ENCODE results near the gene LIMS2. TPM values are rescaled to one million over a fixed set of nuclear protein-coding genes. Genes with fewer than 3 reads are reported as not detected.

LIMS2 gene
- total and polyA plus RNA-seq, 2 of the 8 experiments (the other 6 are each of a cell fraction or from before 2014, with no cell fraction given): 3.3 to 4.8 TPM

- no peaks in the 10 kb centered on the region for H3K79me2 ChIP-seq (ENCODE audit: control insufficient read depth in 1 of 2, insufficient read depth in 2 of 2, low read length in 2 of 2)
- no peaks in the 10 kb centered on the region for H4K20me1 ChIP-seq (replicated peaks in 1 of 2; ENCODE audit: control insufficient read depth in 1 of 2, insufficient read depth in 2 of 2, low read length in 2 of 2)
- H4K8ac ChIP-seq (ENCODE audit: extremely low read depth, insufficient read depth, low read length): no peak overlapping the region
- H3K27ac ChIP-seq (ENCODE audit: low read depth, low read length): no peak overlapping the region
- H3K23me2 ChIP-seq (ENCODE audit: low read depth, low read length): peaks cover 3% of the 10 kb centered on the region; the same call in 1 of the 2 replicates
- H3K27me3 ChIP-seq (replicated peaks in 1 of 4; ENCODE audit: control insufficient read depth in 3 of 4, extremely low read depth in 1 of 4, insufficient read depth in 3 of 4, low read length in 3 of 4): peaks cover 9 to 33% (median 25%) of the 10 kb centered on the region in 4 experiments
- POLR2A ChIA-PET (ENCODE audit: partially characterized antibody): interaction anchor here (1.1 to 3.8 kb wide), 2 partner anchors 12 to 148 kb away, joined by 3 to 21 read pairs; partner anchors contain the start of genes LIMS2 and WDR33
- no peak overlapping the region for H3K14ac ChIP-seq (ENCODE audit: insufficient read length)
- no peak overlapping the region for H3K9ac ChIP-seq (replicated peaks in 1 of 4; ENCODE audit: extremely low read depth in 1 of 4, low read depth in 3 of 4, low read length in 3 of 4)
- no peak overlapping the region for H2BK20ac ChIP-seq (ENCODE audit: low read length)
- CTCF ChIA-PET (ENCODE audit: partially characterized antibody): interaction anchor here (0.7 to 4.1 kb wide), 7 partner anchors 11 to 72 kb away, joined by 3 to 15 read pairs (median 4); no protein-coding TSS in a partner anchor
- no peaks in the 10 kb centered on the region for H3K36me3 ChIP-seq (ENCODE audit: control insufficient read depth in 2 of 4, insufficient read depth in 4 of 4, low read length in 3 of 4)
- H3K79me1 ChIP-seq (ENCODE audit: low read depth, low read length): no peaks in the 10 kb centered on the region
- DNase-seq (ENCODE audit: low read depth in 1 of 2, low spot score in 2 of 2): no peak
- no peak overlapping the region for H3K4me2 ChIP-seq (ENCODE audit: insufficient read depth in 1 of 2, low read depth in 2 of 2, low read length in 2 of 2)
- 83% methylated on average over 6 of the region's 9 CpGs; no CpG with 5 or more reads in 1 of the 2 experiments for WGBS, 2 experiments (ENCODE audit: extremely low coverage in 1 of 2, insufficient coverage in 1 of 2, insufficient read length in 1 of 2, insufficient replicate concordance in 2 of 2, low coverage in 1 of 2, low lambda C conversion rate in 2 of 2, missing lambda C conversion rate in 1 of 2)
- no peak overlapping the region for H3K18ac ChIP-seq (ENCODE audit: extremely low read depth, low read length)
- FAIRE-seq: no peak
- H4K5ac ChIP-seq (ENCODE audit: insufficient read length, low read depth, low read length): no peak overlapping the region
- peaks cover 0 to 3% (median 0%) of the 10 kb centered on the region in 4 experiments; a peak in 4 of 7 replicates for H3K4me1 ChIP-seq (replicated peaks in 1 of 4; ENCODE audit: control insufficient read depth in 3 of 4, insufficient read depth in 4 of 4, low read length in 3 of 4)
- H2AK5ac ChIP-seq (ENCODE audit: low read depth, low read length): no peak overlapping the region
- H3K56ac ChIP-seq (replicated peaks; ENCODE audit: insufficient read length, low read depth, low read length): no peak overlapping the region
- no peak overlapping the region for H2AFZ ChIP-seq (ENCODE audit: low read length)
- no peak overlapping the region for H3K4me3 ChIP-seq (ENCODE audit: extremely low read depth in 1 of 4, insufficient read depth in 2 of 4, low read depth in 3 of 4, low read length in 4 of 4)
- no peak overlapping the region for H2BK15ac ChIP-seq (ENCODE audit: low read length)
- no peaks in the 10 kb centered on the region for H3K9me3 ChIP-seq (ENCODE audit: insufficient read depth in 2 of 2, low read depth in 1 of 2, low read length in 1 of 2)
- H4K91ac ChIP-seq (replicated peaks; ENCODE audit: insufficient read length, low read length): no peak overlapping the region
- no peak overlapping the region for H3K23ac ChIP-seq (ENCODE audit: insufficient read length)
- no peak overlapping the region for H3K4ac ChIP-seq (replicated peaks; ENCODE audit: insufficient read length, low read depth, low read length)
- no peak overlapping the region for H2BK5ac ChIP-seq (ENCODE audit: low read depth, low read length)
- no peak overlapping the region for H2BK12ac ChIP-seq (ENCODE audit: low read depth, low read length)
- H2BK120ac ChIP-seq (replicated peaks; ENCODE audit: low read depth, low read length): no peak overlapping the region
- TF ChIP-seq BCL11A (IDR thresholded peaks at IDR 0.05; ENCODE audit: low read depth in 2 of 2, low read length in 2 of 2) (no peak), SP1 (IDR thresholded peaks at IDR 0.05; ENCODE audit: low read depth, low read length) (no peak), KDM1A (IDR thresholded peaks at IDR 0.05; ENCODE audit: borderline replicate concordance, low read length) (no peak), CBX8 (IDR thresholded peaks at IDR 0.05; ENCODE audit: borderline replicate concordance, low read depth, low read length) (no peak), JUN (IDR thresholded peaks at IDR 0.05; ENCODE audit: low read depth, low read length) (no peak), ATF3 (IDR thresholded peaks at IDR 0.05; ENCODE audit: insufficient read depth, low read depth, low read length) (no peak), FOSL1 (IDR thresholded peaks at IDR 0.05; ENCODE audit: insufficient read depth, low read depth, low read length) (no peak), CEBPB (IDR thresholded peaks at IDR 0.05; ENCODE audit: low read depth, low read length) (no peak), ASH2L (IDR thresholded peaks at IDR 0.05; ENCODE audit: low read length) (no peak), BACH1 (IDR thresholded peaks at IDR 0.05; ENCODE audit: low read length) (no peak), CREB1 (IDR thresholded peaks at IDR 0.05) (no peak), YY1 (IDR thresholded peaks at IDR 0.05; ENCODE audit: low read depth, low read length) (no peak)
- TF ChIP-seq, protein P1, sequence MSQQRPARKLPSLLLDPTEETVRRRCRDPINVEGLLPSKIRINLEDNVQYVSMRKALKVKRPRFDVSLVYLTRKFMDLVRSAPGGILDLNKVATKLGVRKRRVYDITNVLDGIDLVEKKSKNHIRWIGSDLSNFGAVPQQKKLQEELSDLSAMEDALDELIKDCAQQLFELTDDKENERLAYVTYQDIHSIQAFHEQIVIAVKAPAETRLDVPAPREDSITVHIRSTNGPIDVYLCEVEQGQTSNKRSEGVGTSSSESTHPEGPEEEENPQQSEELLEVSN (IDR thresholded peaks at IDR 0.05): no peak
These were observed 12.3 kb downstream of the LIMS2 start for GRCh38 chr2:127662937-127663565.
